HepG2 (cell line): ENCODE measurements around the gene PHKB. TPM values are rescaled to one million over a fixed set of nuclear protein-coding genes. Genes with fewer than 3 reads are reported as not detected.

Experiments used
- CBX5 ChIP-seq: sonication (generic); formaldehyde crosslinking; IDR thresholded peaks from 2 replicates; pipeline ENCODE4 v1.4.0; 2020; ENCODE audit warnings: missing genetic modification reagents, borderline replicate concordance
- DMAP1 ChIP-seq: IDR thresholded peaks from 2 replicates; pipeline ENCODE4 v1.6.1; 2016
- GLI4 ChIP-seq: sonication (generic); formaldehyde crosslinking; IDR thresholded peaks from 2 replicates; pipeline ENCODE4 v1.5.1; 2020; ENCODE audit warnings: missing genetic modification reagents, mild to moderate bottlenecking, moderate library complexity, borderline replicate concordance
- GPBP1L1 ChIP-seq: sonication (generic); formaldehyde crosslinking; IDR thresholded peaks from 2 replicates; pipeline ENCODE4 v1.5.0; 2020; ENCODE audit warnings: mild to moderate bottlenecking, missing genetic modification reagents
- HCFC1 ChIP-seq: fragments of 150-350 bp; IDR thresholded peaks from 2 replicates; pipeline ENCODE4 v1.6.1; 2014; ENCODE audit warnings: low read depth, low read length
- IKZF5 ChIP-seq: IDR thresholded peaks from 2 replicates; pipeline ENCODE4 v1.6.1; 2018; ENCODE audit warnings: missing genetic modification reagents, mild to moderate bottlenecking, missing compliant biosample characterization
- MXI1 ChIP-seq: IDR thresholded peaks from 3 replicates; pipeline ENCODE4 v1.6.1; 2012; ENCODE audit warnings: low read depth, low read length, inconsistent platforms, borderline replicate concordance
- PPARG ChIP-seq: conservative IDR thresholded peaks from 2 replicates; pipeline ENCODE4 v1.6.1; 2016; ENCODE audit warnings: missing biosample characterization, missing genetic modification reagents
- SAP130 ChIP-seq: IDR thresholded peaks from 2 replicates; pipeline ENCODE4 v1.6.1; 2016; ENCODE audit warnings: low read depth
- SCMH1 ChIP-seq: sonication (generic); formaldehyde crosslinking; IDR thresholded peaks from 2 replicates; pipeline ENCODE4 v1.9.0; 2021; ENCODE audit warnings: missing genetic modification reagents, mild to moderate bottlenecking, borderline replicate concordance
- SRSF1 ChIP-seq: fragments of 200-400 bp; formaldehyde crosslinking; optimal IDR thresholded peaks from 2 replicates; pipeline ENCODE3; 2017; ENCODE audit warnings: mild to moderate bottlenecking, low read depth, low read length, moderate library complexity
- TBX2 ChIP-seq: sonication (generic); formaldehyde crosslinking; IDR thresholded peaks from 2 replicates; pipeline ENCODE4 v1.5.0; 2020; ENCODE audit warnings: missing genetic modification reagents, mild to moderate bottlenecking, borderline replicate concordance
- TMF1 ChIP-seq: sonication (generic); formaldehyde crosslinking; IDR thresholded peaks from 2 replicates; pipeline ENCODE4 v1.8.1; 2022; ENCODE audit warnings: low read depth, missing genetic modification reagents
- ZFX ChIP-seq: sonication (generic); formaldehyde crosslinking; IDR thresholded peaks from 2 replicates; pipeline ENCODE4 v1.4.0; 2020; ENCODE audit warnings: mild to moderate bottlenecking, low read depth, missing genetic modification reagents, moderate library complexity
- ZNF224 ChIP-seq: sonication (generic); formaldehyde crosslinking; IDR thresholded peaks from 2 replicates; pipeline ENCODE4 v1.5.0; 2020; ENCODE audit warnings: mild to moderate bottlenecking, missing genetic modification reagents
- ZNF230 ChIP-seq: sonication (generic); formaldehyde crosslinking; IDR thresholded peaks from 2 replicates; pipeline ENCODE4 v1.4.0; 2020; ENCODE audit warnings: mild to moderate bottlenecking, missing genetic modification reagents
- ZNF331 ChIP-seq: sonication (generic); formaldehyde crosslinking; IDR thresholded peaks from 2 replicates; pipeline ENCODE4 v1.4.0; 2020; ENCODE audit warnings: missing genetic modification reagents
- ZNF337 ChIP-seq: sonication (generic); formaldehyde crosslinking; IDR thresholded peaks from 2 replicates; pipeline ENCODE4 v1.5.1; 2020; ENCODE audit warnings: missing genetic modification reagents, low read depth, mild to moderate bottlenecking, borderline replicate concordance
- ZNF614 ChIP-seq: IDR thresholded peaks from 2 replicates; pipeline ENCODE4 v1.6.1; 2018; ENCODE audit warnings: missing biosample characterization, missing genetic modification reagents, inconsistent platforms, borderline replicate concordance
- ZNF746 ChIP-seq: sonication (generic); formaldehyde crosslinking; IDR thresholded peaks from 2 replicates; pipeline ENCODE4 v1.8.0; 2022; ENCODE audit warnings: mild to moderate bottlenecking, missing genetic modification reagents
- ZNF883 ChIP-seq: sonication (generic); formaldehyde crosslinking; IDR thresholded peaks from 2 replicates; pipeline ENCODE4 v1.5.1; 2020; ENCODE audit warnings: mild to moderate bottlenecking, missing genetic modification reagents; ENCODE audit errors: not compliant biosample characterization
- polyA plus RNA-seq, 8 experiments: library from polyadenylated mRNA; depleted of rRNA in 3 of 8; stranded (reverse) in 7 of 8; unstranded in 1 of 8; fragments of >200 nt; fragmentation: Illumina TruSeq in 4 of 8; extraction: Trizol in 4 of 8; gene quantifications; 2 replicates each; pipeline versions ENCODE4 v1.2.1 to v1.2.3, GENCODE V29; 2011 to 2016; ENCODE audit warnings: low read depth in 4 of 8, missing spikeins in 1 of 8, mixed read lengths in 1 of 8; ENCODE audit not compliant: insufficient read depth in 1 of 8
- total RNA-seq, 5 experiments: library from RNA; depleted of rRNA; stranded (reverse); fragments of >200 nt; fragmentation: Illumina TruSeq; extraction: Trizol; gene quantifications; 2 replicates each; pipeline ENCODE4 v1.2.3, GENCODE V29; 2016; ENCODE audit warnings: low read depth in 1 of 5
- TF ChIP-seq, protein P1 (sequence below): sonication (generic); formaldehyde crosslinking; IDR thresholded peaks from 2 replicates; pipeline ENCODE4 v1.8.1; 2023; ENCODE audit warnings: mild to moderate bottlenecking, missing genetic modification reagents, borderline replicate concordance
- TF ChIP-seq, protein P2 (sequence below): sonication (generic); formaldehyde crosslinking; conservative IDR thresholded peaks from 2 replicates; pipeline ENCODE4 v1.4.0; 2020; ENCODE audit warnings: mild to moderate bottlenecking, missing genetic modification reagents, moderate library complexity

PHKB gene
- total and polyA plus RNA-seq, 2 of the 13 experiments (the other 11 are each of a cell fraction or from before 2014, with no cell fraction given) = 66.0 to 80.8 TPM

- peak; percentile 30; the same call in 1 of the 2 replicates for TF ChIP-seq PPARG
- no peak for TF ChIP-seq TMF1
- TF ChIP-seq, protein P1, sequence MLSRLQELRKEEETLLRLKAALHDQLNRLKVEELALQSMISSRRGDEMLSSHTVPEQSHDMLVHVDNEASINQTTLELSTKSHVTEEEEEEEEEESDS = no peak
- TF ChIP-seq MXI1 = peak; percentile 29; the same call in 1 of the 3 replicates
- peak; percentile 31 for TF ChIP-seq ZNF883 (CRISPR knock-in tag)
- peak; percentile 89 for TF ChIP-seq IKZF5 (CRISPR knock-in tag)
- TF ChIP-seq TBX2 (CRISPR knock-in tag) = peak; percentile 41; the same call in 1 of the 2 replicates
- TF ChIP-seq CBX5 (CRISPR knock-in tag) = 0 out of 2 replicates have a peak, but pooled peaks have one; percentile 72
- 0 out of 2 replicates have a peak, but pooled peaks have one; percentile 72 for TF ChIP-seq ZNF230 (CRISPR knock-in tag)
- TF ChIP-seq ZNF224 = 0 out of 2 replicates have a peak, but pooled peaks have one; percentile 75
- TF ChIP-seq ZNF331 (CRISPR knock-in tag) = peak; percentile 60; the same call in 1 of the 2 replicates
- TF ChIP-seq SRSF1 = no peak
- 0 out of 2 replicates have a peak, but pooled peaks have one; percentile 17 for TF ChIP-seq ZNF337
- no peak for TF ChIP-seq GPBP1L1
- TF ChIP-seq, protein P2, sequence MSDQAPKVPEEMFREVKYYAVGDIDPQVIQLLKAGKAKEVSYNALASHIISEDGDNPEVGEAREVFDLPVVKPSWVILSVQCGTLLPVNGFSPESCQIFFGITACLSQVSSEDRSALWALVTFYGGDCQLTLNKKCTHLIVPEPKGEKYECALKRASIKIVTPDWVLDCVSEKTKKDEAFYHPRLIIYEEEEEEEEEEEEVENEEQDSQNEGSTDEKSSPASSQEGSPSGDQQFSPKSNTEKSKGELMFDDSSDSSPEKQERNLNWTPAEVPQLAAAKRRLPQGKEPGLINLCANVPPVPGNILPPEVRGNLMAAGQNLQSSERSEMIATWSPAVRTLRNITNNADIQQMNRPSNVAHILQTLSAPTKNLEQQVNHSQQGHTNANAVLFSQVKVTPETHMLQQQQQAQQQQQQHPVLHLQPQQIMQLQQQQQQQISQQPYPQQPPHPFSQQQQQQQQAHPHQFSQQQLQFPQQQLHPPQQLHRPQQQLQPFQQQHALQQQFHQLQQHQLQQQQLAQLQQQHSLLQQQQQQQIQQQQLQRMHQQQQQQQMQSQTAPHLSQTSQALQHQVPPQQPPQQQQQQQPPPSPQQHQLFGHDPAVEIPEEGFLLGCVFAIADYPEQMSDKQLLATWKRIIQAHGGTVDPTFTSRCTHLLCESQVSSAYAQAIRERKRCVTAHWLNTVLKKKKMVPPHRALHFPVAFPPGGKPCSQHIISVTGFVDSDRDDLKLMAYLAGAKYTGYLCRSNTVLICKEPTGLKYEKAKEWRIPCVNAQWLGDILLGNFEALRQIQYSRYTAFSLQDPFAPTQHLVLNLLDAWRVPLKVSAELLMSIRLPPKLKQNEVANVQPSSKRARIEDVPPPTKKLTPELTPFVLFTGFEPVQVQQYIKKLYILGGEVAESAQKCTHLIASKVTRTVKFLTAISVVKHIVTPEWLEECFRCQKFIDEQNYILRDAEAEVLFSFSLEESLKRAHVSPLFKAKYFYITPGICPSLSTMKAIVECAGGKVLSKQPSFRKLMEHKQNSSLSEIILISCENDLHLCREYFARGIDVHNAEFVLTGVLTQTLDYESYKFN (CRISPR knock-in tag) = peak; percentile 88
- TF ChIP-seq SAP130 (CRISPR knock-in tag) = peak; percentile 76
- TF ChIP-seq ZNF746 = no peak
- TF ChIP-seq ZFX (CRISPR knock-in tag) = peak; percentile 69
- TF ChIP-seq HCFC1 = no peak
- TF ChIP-seq SCMH1 (CRISPR knock-in tag) = no peak
- TF ChIP-seq ZNF614 (CRISPR knock-in tag) = peak; percentile 72
- TF ChIP-seq DMAP1 (CRISPR knock-in tag) = peak; percentile 42; the same call in 1 of the 2 replicates
- TF ChIP-seq GLI4 = peak; percentile 85; the same call in 1 of the 2 replicates
Measured at GRCh38 chr16:47492428-47493377, 31.6 kb downstream of the PHKB start (continued).
